AG04450 (cell line): ENCODE results near the gene SLC25A42. TPM values are rescaled to one million over a fixed set of nuclear protein-coding genes. Genes with fewer than 3 reads are reported as not detected.
"Not testable (repeated sequence)": the region's sequence is repeated elsewhere in the genome, so short reads cannot be mapped to it uniquely, and the experiment has no call there.

Source experiments
- CTCF ChIA-PET: fragments of 300-600, 350-600 bp; formaldehyde crosslinking; extraction: SDS; loops from one replicate; lab custom pipeline; 2022; ENCODE audit warnings: antibody characterized with exemption, inconsistent platforms; lab: Charles Lee
- POLR2A ChIA-PET: fragments of 350-600 bp; formaldehyde crosslinking; extraction: SDS; loops from one replicate; lab custom pipeline; 2021; ENCODE audit warnings: antibody characterized with exemption, inconsistent platforms; lab: Yijun Ruan, JAX
- DNase-seq: peaks from one replicate; pipeline ENCODE4 v3.0.0-alpha.2; 2011; ENCODE audit warnings: low read depth, low spot score
- H3K27ac ChIP-seq: one replicate; pipeline ENCODE4 v1.5.1; 2012; ENCODE audit warnings: low read depth, low read length, control low read depth
- H3K27me3 ChIP-seq: one replicate; pipeline ENCODE4 v1.6.0; 2012; ENCODE audit warnings: low read length; ENCODE audit not compliant: control insufficient read depth, insufficient read depth
- H3K4me3 ChIP-seq: 2 replicates; pipeline ENCODE4 v1.5.1; 2011; ENCODE audit warnings: mild to moderate bottlenecking, low read depth, low read length, control low read depth
- H3K9me3 ChIP-seq: 2 replicates; pipeline ENCODE4 v1.5.1; 2012; ENCODE audit warnings: low read length; ENCODE audit not compliant: control insufficient read depth, insufficient read depth
- CTCF ChIP-seq: IDR thresholded peaks from 2 replicates; pipeline ENCODE4 v1.5.1; 2011; ENCODE audit warnings: low read depth, low read length, control low read depth, inconsistent platforms
- polyA plus RNA-seq: library from polyadenylated mRNA; depleted of rRNA; stranded (reverse); fragments of >200 nt; gene quantifications from 2 replicates; pipeline ENCODE4 v1.2.3, GENCODE V29; 2011

Gene SLC25A42
- polyA plus RNA-seq, 1 experiment = 3.7 TPM

GRCh38 chr19:19131989-19132388 lies 68.2 kb downstream of the SLC25A42 start:
- no peak for DNase-seq
- no peak for TF ChIP-seq CTCF
- ChIA-PET CTCF (no interaction called here), POLR2A (no interaction called here)
- Histone ChIP-seq H3K4me3 (no peak overlapping the region), H3K27me3 (no peaks in the 10 kb centered on the region), H3K9me3 (peaks cover 15% of the 10 kb centered on the region), H3K27ac (no peak overlapping the region)

GRCh38 chr19:19132912-19133311 lies 69.1 kb downstream of the SLC25A42 start:
- no peak for DNase-seq
- POLR2A ChIA-PET = no interaction called here
- CTCF ChIA-PET = no interaction called here
- peaks cover 15% of the 10 kb centered on the region for H3K9me3 ChIP-seq
- no peaks in the 10 kb centered on the region for H3K27me3 ChIP-seq
- TF ChIP-seq CTCF = no peak
- H3K4me3 ChIP-seq = no peak overlapping the region
- no peak overlapping the region for H3K27ac ChIP-seq

GRCh38 chr19:19133985-19134384 lies 70.2 kb downstream of the SLC25A42 start:
- no peak for DNase-seq
- ChIA-PET CTCF (interaction anchor here (1.0 kb wide), 1 partner anchor 139 kb away, joined by 3 read pairs; no protein-coding TSS in a partner anchor), POLR2A (no interaction called here)
- Histone ChIP-seq H3K4me3 (no peak overlapping the region), H3K27ac (no peak overlapping the region), H3K9me3 (peaks cover 15% of the 10 kb centered on the region), H3K27me3 (no peaks in the 10 kb centered on the region)
- TF ChIP-seq CTCF = no peak

GRCh38 chr19:19134687-19135158 lies 70.9 kb downstream of the SLC25A42 start:
- POLR2A ChIA-PET = no interaction called here
- H3K9me3 ChIP-seq = peaks cover 18% of the 10 kb centered on the region
- no peak overlapping the region for H3K27ac ChIP-seq
- TF ChIP-seq CTCF = no peak
- no peak overlapping the region for H3K4me3 ChIP-seq
- no peaks in the 10 kb centered on the region for H3K27me3 ChIP-seq
- CTCF ChIA-PET = interaction anchor here (0.8 kb wide), 1 partner anchor 11 kb away, joined by 3 read pairs; no protein-coding TSS in a partner anchor
- DNase-seq = no peak

GRCh38 chr19:19135713-19136112 lies 71.9 kb downstream of the SLC25A42 start:
- CTCF ChIA-PET = interaction anchor here (0.7 to 0.8 kb wide), 2 partner anchors 10 to 40 kb away, joined by 3 to 4 read pairs; no protein-coding TSS in a partner anchor
- H3K4me3 ChIP-seq, H3K27me3 ChIP-seq, DNase-seq, POLR2A ChIA-PET, H3K27ac ChIP-seq: not testable (repeated sequence)
- peaks cover 18% of the 10 kb centered on the region for H3K9me3 ChIP-seq
